ENCODE results near the gene TRIM72.
"Not testable (repeated sequence)": the region's sequence is repeated elsewhere in the genome, so short reads cannot be mapped to it uniquely, and the experiment has no call there.

Gene TRIM72

DNA sequence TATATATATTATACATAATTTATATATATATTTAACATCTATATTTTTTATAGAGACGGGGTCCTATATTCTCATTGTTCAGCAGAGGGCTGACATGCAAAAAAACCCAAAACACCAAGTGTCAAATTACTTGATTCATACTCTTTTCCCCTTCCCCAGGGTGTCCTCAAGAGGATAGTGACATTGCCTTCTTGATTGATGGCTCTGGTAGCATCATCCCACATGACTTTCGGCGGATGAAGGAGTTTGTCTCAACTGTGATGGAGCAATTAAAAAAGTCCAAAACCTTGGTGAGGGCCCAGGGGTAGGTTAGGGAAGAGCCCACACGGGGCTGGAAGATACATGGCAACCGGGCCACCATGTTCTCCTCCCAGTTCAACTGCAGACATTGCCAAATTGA lies 56.9 kb downstream of the TRIM72 start:
- no peak for DNase-seq
- TF ChIP-seq GATA1 (IDR thresholded peaks at IDR 0.05; ENCODE audit: low read depth, low read length) (no peak), POLR2A (IDR thresholded peaks at IDR 0.05; ENCODE audit: low read length) (no peak)

DNA sequence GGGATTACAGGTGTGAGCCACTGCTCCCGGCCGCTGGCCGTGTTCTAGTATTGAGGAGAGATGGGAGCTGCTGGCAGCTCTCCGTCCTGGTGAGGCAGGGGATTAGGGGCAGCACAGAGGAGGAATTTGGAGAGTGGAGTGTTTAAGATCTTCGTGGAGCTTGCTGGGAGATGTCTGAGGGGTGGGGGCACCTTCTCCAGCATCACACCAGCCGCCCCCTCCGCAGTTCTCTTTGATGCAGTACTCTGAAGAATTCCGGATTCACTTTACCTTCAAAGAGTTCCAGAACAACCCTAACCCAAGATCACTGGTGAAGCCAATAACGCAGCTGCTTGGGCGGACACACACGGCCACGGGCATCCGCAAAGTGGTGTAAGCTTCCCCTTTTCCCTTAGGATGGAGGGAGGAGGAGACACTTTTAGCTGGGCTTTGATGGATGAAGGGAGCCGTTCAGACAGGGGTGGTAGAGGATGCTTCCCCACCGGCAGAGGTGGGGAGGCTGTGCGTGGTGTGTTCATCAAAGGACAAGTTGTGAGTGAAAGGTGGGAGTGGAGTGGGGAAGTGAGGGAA lies 57.8 kb downstream of the TRIM72 start:
- no peak for DNase-seq
- TF ChIP-seq GATA1 (IDR thresholded peaks at IDR 0.05; ENCODE audit: low read depth, low read length): no peak
- TF ChIP-seq POLR2A (IDR thresholded peaks at IDR 0.05; ENCODE audit: low read length): no peak

DNA sequence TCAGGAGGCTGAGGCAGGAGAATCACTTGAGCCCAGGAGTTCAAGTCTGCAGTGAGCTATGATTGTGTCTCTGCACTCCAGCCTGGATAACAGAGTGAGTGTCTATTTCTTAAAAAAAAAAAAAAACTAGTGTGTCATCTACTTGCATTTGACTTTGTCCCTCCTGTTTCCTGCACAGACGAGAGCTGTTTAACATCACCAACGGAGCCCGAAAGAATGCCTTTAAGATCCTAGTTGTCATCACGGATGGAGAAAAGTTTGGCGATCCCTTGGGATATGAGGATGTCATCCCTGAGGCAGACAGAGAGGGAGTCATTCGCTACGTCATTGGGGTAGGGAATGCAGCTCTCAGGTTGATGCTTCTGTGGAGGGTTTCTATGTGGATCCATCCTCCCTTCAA lies 59.3 kb downstream of the TRIM72 start:
- no peak for DNase-seq
- no peak for TF ChIP-seq POLR2A (IDR thresholded peaks at IDR 0.05; ENCODE audit: low read length)
- TF ChIP-seq GATA1 (IDR thresholded peaks at IDR 0.05; ENCODE audit: low read depth, low read length): no peak

DNA sequence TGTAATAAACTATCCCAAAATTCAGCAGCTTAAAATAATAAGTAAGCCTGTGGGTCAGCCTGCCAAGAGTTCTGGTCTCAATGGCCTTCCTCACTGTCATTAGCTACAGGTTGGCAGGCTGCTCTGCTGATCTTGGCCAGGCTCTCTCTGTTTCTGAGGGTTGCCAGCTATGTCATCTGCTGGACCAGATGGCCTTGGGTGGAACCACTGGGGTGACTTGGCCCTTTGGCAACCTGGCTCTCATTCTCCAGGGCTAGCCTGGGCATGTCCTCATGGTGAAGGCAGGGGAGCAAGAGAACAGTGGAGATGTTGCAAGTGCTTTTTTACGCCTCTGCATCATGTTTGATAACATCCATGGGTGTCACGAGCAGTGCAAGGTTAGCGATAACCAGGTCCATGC lies 59.8 kb downstream of the TRIM72 start:
- TF ChIP-seq POLR2A (IDR thresholded peaks at IDR 0.05; ENCODE audit: low read length) (no peak), GATA1 (IDR thresholded peaks at IDR 0.05; ENCODE audit: low read depth, low read length) (no peak)
- DNase-seq: peak in 1 of 2 experiments; percentile 69

DNA sequence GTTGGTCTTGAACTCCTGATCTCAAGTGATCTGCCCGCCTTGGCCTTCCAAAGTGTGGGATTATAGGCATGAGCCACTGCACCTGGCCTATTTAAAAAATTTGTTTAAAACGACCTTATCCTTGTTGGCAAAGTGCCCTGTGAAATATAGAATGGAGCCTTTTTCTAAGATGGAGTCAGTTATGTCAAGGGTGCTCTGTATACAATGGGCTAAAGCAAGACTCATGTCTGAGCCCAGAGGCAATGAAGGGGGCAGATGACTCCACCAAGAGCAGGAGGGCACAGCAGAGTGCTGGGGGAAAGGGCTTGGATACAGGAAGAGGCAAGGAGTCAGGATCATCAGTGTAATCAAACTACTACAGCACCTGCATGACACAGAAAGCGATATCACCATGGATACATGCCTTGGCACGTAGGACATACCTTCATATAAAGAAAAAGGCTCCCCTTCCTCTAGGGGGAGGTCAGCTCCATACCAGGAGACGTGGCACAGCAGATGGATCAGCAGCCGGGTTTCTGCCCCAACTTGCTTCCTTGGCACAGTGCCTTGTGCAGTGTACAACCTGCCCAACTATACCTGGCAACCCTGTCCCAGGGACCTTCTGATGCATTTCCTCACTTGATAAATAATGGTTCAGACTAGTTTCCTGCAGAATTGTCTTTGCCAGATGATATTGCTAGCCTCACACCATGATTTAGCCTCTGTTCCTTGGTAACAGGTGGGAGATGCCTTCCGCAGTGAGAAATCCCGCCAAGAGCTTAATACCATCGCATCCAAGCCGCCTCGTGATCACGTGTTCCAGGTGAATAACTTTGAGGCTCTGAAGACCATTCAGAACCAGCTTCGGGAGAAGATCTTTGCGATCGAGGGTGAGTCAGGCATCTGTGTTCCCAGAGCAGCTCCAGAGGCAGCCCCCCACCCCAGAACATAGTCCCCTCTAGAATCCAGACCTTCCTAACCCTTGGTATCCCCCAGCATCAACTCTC lies 61.2 kb downstream of the TRIM72 start:
- TF ChIP-seq GATA1 (IDR thresholded peaks at IDR 0.05; ENCODE audit: low read depth, low read length) (no peak), POLR2A (IDR thresholded peaks at IDR 0.05; ENCODE audit: low read length) (no peak)
- DNase-seq: no peak

DNA sequence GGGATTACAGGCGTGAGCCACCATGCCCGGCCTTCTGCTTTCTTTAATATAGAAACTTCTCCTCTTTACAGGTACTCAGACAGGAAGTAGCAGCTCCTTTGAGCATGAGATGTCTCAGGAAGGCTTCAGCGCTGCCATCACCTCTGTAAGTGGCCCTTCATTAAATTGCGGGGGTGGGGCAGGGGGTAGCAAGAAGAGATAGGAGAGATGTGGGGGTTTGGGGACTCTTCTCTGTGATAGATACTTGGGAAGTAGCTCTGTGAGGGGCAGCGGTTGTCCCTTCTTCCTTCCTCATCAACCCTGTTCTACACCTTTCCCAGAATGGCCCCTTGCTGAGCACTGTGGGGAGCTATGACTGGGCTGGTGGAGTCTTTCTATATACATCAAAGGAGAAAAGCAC lies 62.7 kb downstream of the TRIM72 start:
- no peak for DNase-seq
- TF ChIP-seq GATA1 (IDR thresholded peaks at IDR 0.05; ENCODE audit: low read depth, low read length) (no peak), POLR2A (IDR thresholded peaks at IDR 0.05; ENCODE audit: low read length) (no peak)

DNA sequence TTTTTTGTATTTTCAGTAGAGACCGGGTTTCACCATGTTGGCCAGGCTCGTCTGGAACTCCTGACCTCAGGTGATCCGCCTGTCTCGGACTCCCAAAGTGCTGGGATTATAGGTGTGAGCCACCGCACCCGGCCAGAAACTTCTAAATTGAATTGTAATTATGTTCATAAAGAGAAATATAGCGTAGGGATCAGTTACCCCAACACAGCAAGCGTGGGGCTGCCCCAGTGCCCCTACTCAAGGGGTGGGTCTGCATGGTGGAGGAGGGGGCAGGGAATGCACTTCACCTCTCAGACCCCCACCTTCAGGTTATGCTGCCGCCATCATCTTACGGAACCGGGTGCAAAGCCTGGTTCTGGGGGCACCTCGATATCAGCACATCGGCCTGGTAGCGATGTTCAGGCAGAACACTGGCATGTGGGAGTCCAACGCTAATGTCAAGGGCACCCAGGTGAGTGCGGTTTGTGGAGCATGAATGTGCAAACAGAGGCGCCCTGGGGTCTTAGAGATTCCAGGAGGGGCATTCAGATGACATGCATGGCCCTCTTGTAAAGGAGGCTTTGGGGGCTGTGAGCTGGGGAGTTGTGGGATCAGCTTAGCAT lies 63.8 kb downstream of the TRIM72 start:
- TF ChIP-seq GATA1 (IDR thresholded peaks at IDR 0.05; ENCODE audit: low read depth, low read length) (no peak), POLR2A (IDR thresholded peaks at IDR 0.05; ENCODE audit: low read length) (no peak)
- DNase-seq: no peak

DNA sequence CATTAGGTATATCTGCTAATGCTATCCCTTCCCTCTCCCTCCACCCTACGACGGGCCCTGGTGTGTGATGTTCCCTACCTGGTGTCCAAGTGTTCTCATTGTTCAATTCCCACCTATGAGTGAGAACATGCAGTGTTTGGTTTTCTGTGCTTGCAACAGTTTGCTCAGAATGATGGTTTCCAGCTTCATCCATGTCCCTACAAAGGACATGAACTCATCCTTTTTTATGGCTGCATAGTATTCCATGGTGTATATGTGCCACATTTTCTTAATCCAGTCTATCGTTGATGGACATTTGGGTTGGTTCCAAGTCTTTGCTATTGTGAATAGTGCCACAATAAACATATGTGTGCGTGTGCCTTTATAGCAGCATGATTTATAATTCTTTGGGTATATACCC lies 64.9 kb downstream of the TRIM72 start:
- DNase-seq: not testable (repeated sequence)
